Parathyroid adenoma (tissue), 2 donors: ENCODE results near the gene FYN.

Experiments used
- H2AFZ ChIP-seq: fragments of 300-600 bp; sonication (generic); one replicate; pipeline ENCODE4 v1.7.0; 2017; ENCODE audit warnings: antibody characterized with exemption, mild to moderate bottlenecking
- H3K27ac ChIP-seq: fragments of 300-600 bp; sonication (generic); one replicate; pipeline ENCODE4 v1.7.0; 2017
- H3K27me3 ChIP-seq: fragments of 300-600 bp; sonication (generic); one replicate; pipeline ENCODE4 v1.7.0; 2017; ENCODE audit warnings: low read length; ENCODE audit not compliant: control insufficient read depth, insufficient read depth
- H3K36me3 ChIP-seq: fragments of 300-600 bp; sonication (generic); one replicate; pipeline ENCODE4 v1.7.0; 2017; ENCODE audit warnings: low read length; ENCODE audit not compliant: control insufficient read depth, insufficient read depth
- H3K4me1 ChIP-seq: fragments of 300-600 bp; sonication (generic); one replicate; pipeline ENCODE4 v1.7.0; 2017; ENCODE audit warnings: control low read depth
- H3K4me2 ChIP-seq: fragments of 300-600 bp; sonication (generic); one replicate; pipeline ENCODE4 v1.7.0; 2017; ENCODE audit warnings: low read length
- H3K4me3 ChIP-seq: fragments of 300-600 bp; sonication (generic); one replicate; pipeline ENCODE4 v1.7.0; 2017; ENCODE audit warnings: low read depth, low read length
- H3K79me2 ChIP-seq: fragments of 300-600 bp; sonication (generic); one replicate; pipeline ENCODE4 v1.7.0; 2017; ENCODE audit warnings: control low read depth
- H3K9ac ChIP-seq: fragments of 300-600 bp; sonication (generic); one replicate; pipeline ENCODE4 v1.7.0; 2017; ENCODE audit warnings: mild to moderate bottlenecking
- H3K9me3 ChIP-seq: fragments of 300-600 bp; sonication (generic); one replicate; pipeline ENCODE4 v1.7.0; 2017; ENCODE audit warnings: low read length; ENCODE audit not compliant: control insufficient read depth
- TF ChIP-seq, protein P1 (sequence below): fragments of 300-600 bp; sonication (generic); IDR thresholded peaks from one replicate; pipeline ENCODE4 v1.7.0; 2017; ENCODE audit warnings: antibody characterized with exemption, mild to moderate bottlenecking
- donor health status: primary hyperparathyroidism.

FYN gene

DNA sequence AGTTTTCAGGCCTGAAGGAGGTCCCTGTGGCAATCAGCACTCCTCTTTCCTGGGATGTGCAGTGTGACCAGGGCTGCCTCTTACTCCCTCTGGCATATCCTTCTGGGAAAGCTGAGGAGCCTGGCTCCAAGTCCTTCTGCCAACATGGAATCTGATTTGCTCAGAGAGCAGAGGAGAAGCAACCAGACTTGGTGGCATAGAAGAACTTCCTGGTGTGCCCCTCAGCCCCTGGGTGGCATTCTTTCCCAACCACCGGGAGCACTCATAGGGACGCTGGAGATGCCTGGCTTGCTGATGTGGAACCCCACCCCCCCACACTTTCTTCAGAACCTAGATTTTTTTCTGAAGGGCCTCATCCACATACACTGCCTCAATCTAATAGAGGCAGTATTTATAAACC lies 160.0 kb downstream of the FYN start:
- Histone ChIP-seq H3K4me1 (peaks cover 15% of the 10 kb centered on the region), H3K9me3 (no peaks in the 10 kb centered on the region), H3K9ac (no peak overlapping the region), H2AFZ (no peak overlapping the region), H3K36me3 (no peaks in the 10 kb centered on the region), H3K4me2 (no peak overlapping the region), H3K4me3 (no peak overlapping the region), H3K27ac (no peak overlapping the region), H3K27me3 (no peaks in the 10 kb centered on the region), H3K79me2 (no peaks in the 10 kb centered on the region)
- TF ChIP-seq, protein P1, sequence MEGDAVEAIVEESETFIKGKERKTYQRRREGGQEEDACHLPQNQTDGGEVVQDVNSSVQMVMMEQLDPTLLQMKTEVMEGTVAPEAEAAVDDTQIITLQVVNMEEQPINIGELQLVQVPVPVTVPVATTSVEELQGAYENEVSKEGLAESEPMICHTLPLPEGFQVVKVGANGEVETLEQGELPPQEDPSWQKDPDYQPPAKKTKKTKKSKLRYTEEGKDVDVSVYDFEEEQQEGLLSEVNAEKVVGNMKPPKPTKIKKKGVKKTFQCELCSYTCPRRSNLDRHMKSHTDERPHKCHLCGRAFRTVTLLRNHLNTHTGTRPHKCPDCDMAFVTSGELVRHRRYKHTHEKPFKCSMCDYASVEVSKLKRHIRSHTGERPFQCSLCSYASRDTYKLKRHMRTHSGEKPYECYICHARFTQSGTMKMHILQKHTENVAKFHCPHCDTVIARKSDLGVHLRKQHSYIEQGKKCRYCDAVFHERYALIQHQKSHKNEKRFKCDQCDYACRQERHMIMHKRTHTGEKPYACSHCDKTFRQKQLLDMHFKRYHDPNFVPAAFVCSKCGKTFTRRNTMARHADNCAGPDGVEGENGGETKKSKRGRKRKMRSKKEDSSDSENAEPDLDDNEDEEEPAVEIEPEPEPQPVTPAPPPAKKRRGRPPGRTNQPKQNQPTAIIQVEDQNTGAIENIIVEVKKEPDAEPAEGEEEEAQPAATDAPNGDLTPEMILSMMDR: no peak

DNA sequence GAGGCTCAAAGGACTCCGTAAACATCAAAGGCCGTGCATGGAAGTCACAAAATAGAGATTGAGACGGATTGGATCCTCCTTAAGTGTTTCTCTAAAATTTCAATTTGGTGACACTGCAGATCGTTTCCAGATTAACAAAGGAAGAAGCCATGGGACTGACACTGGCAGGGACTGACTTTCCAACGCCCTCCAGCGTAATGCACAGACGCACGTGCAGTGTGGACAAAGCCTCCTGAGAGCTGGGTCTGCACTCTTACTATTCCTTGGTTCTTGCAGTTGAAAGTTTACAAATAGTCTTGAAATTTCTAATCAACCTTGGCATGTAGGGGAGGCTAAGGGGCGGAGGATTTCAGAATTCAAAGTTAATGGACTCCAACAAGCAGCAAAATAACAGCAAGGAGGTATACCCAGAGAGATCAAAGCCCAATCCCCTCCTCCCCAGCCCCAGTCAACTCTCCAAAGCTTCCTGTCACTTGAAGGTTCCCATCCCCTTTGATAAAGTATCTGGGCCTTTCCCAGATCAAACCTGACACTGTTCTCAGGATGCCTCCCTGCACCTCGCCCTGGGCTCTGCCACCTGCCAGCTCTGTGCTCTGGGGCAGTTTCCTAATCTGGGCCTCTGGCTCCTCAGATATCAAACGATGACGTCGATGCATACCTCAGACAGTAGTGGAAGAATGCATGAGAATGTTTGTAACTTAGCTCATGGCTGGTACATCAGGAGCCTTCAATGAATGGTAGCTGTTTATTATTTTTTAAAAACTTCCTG lies 161.1 kb downstream of the FYN start:
- Histone ChIP-seq H3K79me2 (no peaks in the 10 kb centered on the region), H3K9ac (no peak overlapping the region), H3K27me3 (no peaks in the 10 kb centered on the region), H3K36me3 (no peaks in the 10 kb centered on the region), H3K4me2 (no peak overlapping the region), H3K9me3 (no peaks in the 10 kb centered on the region), H2AFZ (peak overlapping the region; percentile 19), H3K27ac (peak overlapping the region; percentile 4), H3K4me3 (no peak overlapping the region), H3K4me1 (peaks cover 15% of the 10 kb centered on the region)
- TF ChIP-seq, protein P1: no peak

DNA sequence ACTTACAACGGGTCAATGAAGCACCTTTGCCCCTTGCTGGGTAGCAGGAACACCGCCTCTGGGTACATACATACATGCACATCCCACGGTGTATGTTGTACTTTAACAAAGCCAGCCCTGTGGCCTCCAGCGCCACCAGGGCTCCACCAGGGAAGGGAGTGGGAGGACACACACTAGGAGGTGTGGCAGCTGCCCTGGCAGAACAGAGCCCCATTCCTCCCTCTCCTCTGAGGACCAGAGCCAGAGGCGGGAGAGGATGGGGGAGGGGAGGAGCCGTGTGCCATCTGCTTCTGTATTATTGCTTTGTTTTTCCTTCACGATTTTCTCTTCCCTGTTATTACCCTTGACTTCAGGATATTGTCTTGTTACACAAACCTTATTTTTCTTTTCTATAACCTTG lies 161.8 kb downstream of the FYN start:
- Histone ChIP-seq H3K79me2 (no peaks in the 10 kb centered on the region), H3K9me3 (no peaks in the 10 kb centered on the region), H2AFZ (no peak overlapping the region), H3K4me3 (no peak overlapping the region), H3K9ac (no peak overlapping the region), H3K4me1 (peaks cover 15% of the 10 kb centered on the region), H3K36me3 (no peaks in the 10 kb centered on the region), H3K27me3 (no peaks in the 10 kb centered on the region), H3K4me2 (no peak overlapping the region), H3K27ac (peak overlapping the region; percentile 4)
- TF ChIP-seq, protein P1: no peak

DNA sequence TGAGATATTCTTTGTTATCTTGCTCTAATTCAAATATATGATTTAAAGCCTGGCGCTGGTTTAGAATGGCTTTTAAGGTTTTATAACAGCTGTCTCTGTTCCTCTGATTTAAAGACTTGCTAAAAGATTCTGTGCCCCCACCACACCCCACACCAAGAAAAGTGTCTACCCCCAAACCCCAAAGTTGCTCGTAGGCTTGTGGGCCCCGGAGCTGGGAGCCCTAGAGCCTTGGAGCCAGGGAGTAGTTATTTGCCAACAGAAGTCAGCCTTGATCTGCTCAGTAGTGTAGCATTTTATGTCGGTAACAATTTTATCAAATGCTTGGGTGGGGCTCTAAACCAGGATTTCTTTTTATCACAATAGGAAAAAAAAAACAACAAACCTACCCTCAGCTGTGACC lies 162.3 kb downstream of the FYN start:
- Histone ChIP-seq H3K4me3 (no peak overlapping the region), H2AFZ (no peak overlapping the region), H3K4me2 (no peak overlapping the region), H3K27me3 (no peaks in the 10 kb centered on the region), H3K79me2 (no peaks in the 10 kb centered on the region), H3K4me1 (peaks cover 15% of the 10 kb centered on the region), H3K27ac (no peak overlapping the region), H3K9me3 (no peaks in the 10 kb centered on the region), H3K36me3 (no peaks in the 10 kb centered on the region), H3K9ac (no peak overlapping the region)
- TF ChIP-seq, protein P1: no peak

DNA sequence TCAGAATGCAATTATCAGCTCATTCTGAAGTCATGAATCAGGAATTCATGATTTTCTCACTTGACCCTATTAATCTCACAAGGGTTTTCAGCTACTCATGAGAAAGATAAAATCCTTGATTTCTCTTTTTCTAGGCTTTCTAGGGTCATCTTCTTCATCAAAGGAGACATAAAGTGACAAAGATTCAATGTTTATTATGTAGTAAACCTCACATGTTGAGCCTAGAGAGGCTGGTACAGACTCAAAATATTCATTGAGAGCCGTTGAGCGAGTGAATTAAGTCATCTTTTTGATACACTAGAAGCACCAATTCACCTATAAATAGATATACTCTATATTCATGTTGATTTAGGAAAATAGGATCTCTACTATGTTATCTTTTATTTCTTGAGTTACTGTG lies 162.8 kb downstream of the FYN start:
- TF ChIP-seq, protein P1: no peak
- peaks cover 15% of the 10 kb centered on the region for H3K4me1 ChIP-seq
- H3K27me3 ChIP-seq: no peaks in the 10 kb centered on the region
- peak overlapping the region; percentile 19 for H3K4me3 ChIP-seq
- no peak overlapping the region for H3K27ac ChIP-seq
- H3K36me3 ChIP-seq: no peaks in the 10 kb centered on the region
- no peaks in the 10 kb centered on the region for H3K9me3 ChIP-seq
- no peak overlapping the region for H3K9ac ChIP-seq
- peak overlapping the region; percentile 56 for H2AFZ ChIP-seq
- no peaks in the 10 kb centered on the region for H3K79me2 ChIP-seq
- no peak overlapping the region for H3K4me2 ChIP-seq
